Hepatocyte (in vitro differentiated cells): ENCODE measurements around the gene SAP30L.

Source experiments
- CTCF ChIP-seq: fragments of 200-600 bp; sonication (generic); IDR thresholded peaks from 2 replicates; pipeline ENCODE4 v1.5.1; 2016; ENCODE audit warnings: antibody characterized with exemption, mild to moderate bottlenecking; ENCODE audit not compliant: poor library complexity
- EZH2phosphoT487 ChIP-seq: fragments of 200-600 bp; sonication (generic); IDR thresholded peaks from one replicate; pipeline ENCODE4 v1.6.1; 2018; ENCODE audit warnings: antibody characterized with exemption, mild to moderate bottlenecking, low read depth, moderate library complexity; ENCODE audit not compliant: unreplicated experiment, severe bottlenecking

- TF ChIP-seq CTCF = no peak
- no peak for TF ChIP-seq EZH2phosphoT487
Measured at GRCh38 chr5:154484393-154485095, 38.7 kb downstream of the SAP30L start.
